Measurements from ENCODE around the gene EXOC3L2. TPM values are rescaled to one million over a fixed set of nuclear protein-coding genes. Genes with fewer than 3 reads are reported as not detected.

EXOC3L2 gene
- total RNA-seq, 2 donors from 2014 or later = not detected

DNA sequence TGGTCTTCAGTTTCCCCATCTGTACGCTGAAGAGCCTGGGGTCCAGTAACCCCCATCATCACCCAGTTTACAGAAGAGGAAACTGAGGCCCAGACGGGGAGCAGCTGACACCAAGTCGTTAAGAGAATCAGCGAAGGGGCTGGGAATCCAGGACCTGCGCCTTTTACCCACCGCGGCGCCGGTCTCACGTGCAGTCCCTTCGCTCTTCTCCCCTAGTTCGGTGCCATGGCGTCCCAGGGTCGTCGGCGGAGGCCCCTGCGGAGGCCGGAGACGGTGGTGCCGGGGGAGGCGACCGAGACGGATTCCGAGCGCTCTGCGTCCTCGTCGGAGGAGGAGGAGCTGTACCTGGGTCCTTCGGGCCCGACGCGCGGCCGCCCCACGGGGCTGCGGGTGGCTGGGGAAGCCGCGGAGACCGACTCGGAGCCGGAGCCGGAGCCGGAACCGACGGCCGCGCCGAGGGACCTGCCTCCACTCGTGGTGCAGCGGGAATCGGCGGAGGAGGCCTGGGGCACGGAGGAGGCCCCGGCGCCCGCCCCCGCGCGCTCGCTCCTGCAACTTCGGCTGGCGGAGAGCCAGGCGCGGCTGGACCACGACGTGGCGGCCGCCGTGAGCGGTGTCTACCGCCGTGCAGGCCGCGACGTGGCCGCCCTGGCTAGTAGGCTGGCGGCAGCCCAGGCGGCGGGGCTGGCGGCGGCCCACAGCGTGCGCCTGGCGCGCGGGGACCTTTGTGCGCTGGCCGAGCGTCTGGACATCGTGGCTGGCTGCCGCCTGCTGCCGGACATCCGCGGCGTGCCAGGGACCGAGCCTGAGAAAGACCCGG, 65.9 kb downstream of the EXOC3L2 start:
- Mint-ChIP-seq H3K27ac (peak overlapping the region; percentile 89 to 96), H3K9me3 (no peaks in the 10 kb centered on the region), H3K36me3 (peaks cover 0 to 5% of the 10 kb centered on the region in 2 donors)
- peak; percentile 52 to 68 for DNase-seq (ENCODE audit: low spot score in 2 of 2)
- no peak for ATAC-seq

DNA sequence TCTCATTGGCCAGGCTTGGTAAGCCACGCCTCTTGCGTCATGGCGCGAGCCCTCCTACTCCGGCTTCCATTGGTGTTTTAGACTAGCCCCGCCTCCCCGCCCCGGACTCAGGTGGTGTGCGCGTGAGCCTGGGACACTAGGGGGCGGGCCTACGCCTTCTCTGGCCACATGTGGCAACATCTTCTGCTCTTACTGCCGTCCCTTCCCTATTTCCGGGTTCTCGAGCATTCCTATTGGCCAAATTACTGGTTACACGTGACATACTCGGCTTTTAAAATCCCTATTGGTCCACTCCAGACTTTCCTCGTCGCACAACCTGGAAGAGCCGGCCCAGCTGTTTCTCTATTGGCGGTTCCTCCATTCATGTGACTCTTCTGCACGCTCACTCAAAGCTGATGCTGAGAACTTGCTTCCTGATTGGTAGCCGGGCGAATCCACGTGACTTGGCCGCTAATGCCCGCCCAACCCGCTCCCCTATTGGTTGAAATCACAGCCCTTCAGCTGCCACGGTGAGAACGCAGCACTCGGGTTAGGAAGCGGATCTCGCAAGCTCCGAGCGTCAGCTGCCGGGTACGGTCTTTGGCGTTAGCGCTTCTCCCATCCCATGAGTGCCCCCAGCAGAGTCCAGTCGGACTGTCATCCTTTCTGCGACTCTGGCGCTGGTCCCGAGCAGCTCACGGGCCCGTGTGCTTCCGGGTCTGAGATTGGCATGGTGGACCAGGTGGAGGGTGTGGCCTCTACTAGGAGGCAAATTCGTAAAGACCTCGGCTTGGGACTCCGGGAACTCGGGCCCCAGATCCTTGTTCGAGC, 66.7 kb downstream of the EXOC3L2 start, which contains the start of gene BLOC1S3:
BLOC1S3 (plus strand) TSS at position 523 of the 810 bp plus-strand sequence. CDS start 513 bp downstream, outside the sequence.
- DNase-seq (ENCODE audit: low spot score in 2 of 2) (peak; percentile 99 to 100), ATAC-seq (peak; percentile 87 to 90)
- Mint-ChIP-seq H3K36me3 (peaks cover 0 to 5% of the 10 kb centered on the region in 2 donors), H3K9me3 (no peaks in the 10 kb centered on the region), H3K27ac (peak within 1 kb of the TSS; percentile 89 to 96)

GRCh38 chr19:45177817-45178261, 67.4 kb downstream of the EXOC3L2 start, which contains the start of gene TRAPPC6A:
TSS of gene TRAPPC6A (minus strand) at chr19:45178237. CDS start at chr19:45178218, 19 bp downstream.
- peak within 1 kb of the TSS; percentile 89 to 96 for H3K27ac Mint-ChIP-seq
- DNase-seq (ENCODE audit: low spot score in 2 of 2) (no peak), ATAC-seq (peak in 1 of 2 donors; percentile 0)
- peaks cover 0 to 5% of the 10 kb centered on the region in 2 donors for H3K36me3 Mint-ChIP-seq
- no peaks in the 10 kb centered on the region for H3K9me3 Mint-ChIP-seq

GRCh38 chr19:45175515-45176345, 69.5 kb downstream of the EXOC3L2 start:
- DNase-seq (ENCODE audit: low spot score in 2 of 2) = no peak
- Mint-ChIP-seq H3K27ac (peak overlapping the region; percentile 6 to 19), H3K9me3 (no peaks in the 10 kb centered on the region), H3K36me3 (no peaks in the 10 kb centered on the region)
- no peak for ATAC-seq

DNA sequence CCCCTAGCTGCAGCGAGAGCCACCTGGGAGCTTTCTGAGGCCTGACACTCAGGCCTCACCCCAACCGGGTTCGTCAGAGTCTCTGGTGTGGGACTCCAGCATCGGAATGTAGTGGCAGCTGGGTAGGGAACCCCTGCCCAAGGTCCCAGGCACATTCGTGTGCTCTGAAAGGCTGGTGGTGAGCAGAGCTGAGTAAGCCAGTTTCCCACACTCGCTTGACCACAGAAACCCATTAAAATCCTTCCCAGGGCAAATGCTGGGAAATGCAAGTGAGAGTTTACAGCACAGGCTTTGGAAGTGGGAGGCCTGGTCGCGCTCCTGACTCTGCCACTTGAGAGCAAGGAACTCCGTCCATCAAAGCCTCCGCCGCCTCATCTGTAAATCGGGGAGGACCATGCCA, 71.4 kb downstream of the EXOC3L2 start:
- ATAC-seq = no peak
- H3K9me3 Mint-ChIP-seq = no peaks in the 10 kb centered on the region
- no peaks in the 10 kb centered on the region for H3K36me3 Mint-ChIP-seq
- peak overlapping the region; percentile 91 to 94 for H3K27ac Mint-ChIP-seq
- DNase-seq (ENCODE audit: low spot score in 2 of 2) = no peak

DNA sequence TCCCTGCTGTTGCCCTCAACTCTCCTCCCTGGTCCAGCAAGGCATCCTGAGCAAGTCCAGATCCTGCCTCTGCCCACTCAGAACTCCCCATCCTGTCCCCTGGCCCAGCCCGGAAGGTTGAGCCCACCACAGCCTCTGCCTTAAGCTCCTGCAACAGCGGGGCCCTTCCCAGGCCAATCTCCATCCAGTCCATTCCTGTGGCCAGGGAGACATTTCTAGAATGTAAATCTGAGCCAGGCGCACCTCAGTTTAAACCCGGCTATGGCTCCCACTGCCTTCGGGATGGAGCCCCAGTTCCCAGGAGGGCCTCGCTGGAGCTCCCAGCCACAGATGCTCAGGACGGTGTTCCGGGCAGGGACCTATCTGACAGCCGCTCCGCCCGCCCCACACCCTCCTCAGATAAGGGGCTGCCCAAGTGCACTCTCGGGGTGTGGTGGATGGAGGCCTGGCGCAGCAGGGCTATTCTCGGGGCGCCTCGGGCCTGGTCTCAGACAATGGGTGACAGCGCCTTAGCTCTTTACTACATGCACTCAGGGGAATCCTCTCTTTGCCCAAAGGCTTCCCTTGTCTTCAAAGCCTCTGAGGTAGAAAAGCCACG, 72.5 kb downstream of the EXOC3L2 start:
- DNase-seq (ENCODE audit: low spot score in 2 of 2) (no peak), ATAC-seq (no peak)
- no peaks in the 10 kb centered on the region for H3K36me3 Mint-ChIP-seq
- H3K9me3 Mint-ChIP-seq = no peaks in the 10 kb centered on the region
- H3K27ac Mint-ChIP-seq = peak overlapping the region; percentile 86 to 91

DNA sequence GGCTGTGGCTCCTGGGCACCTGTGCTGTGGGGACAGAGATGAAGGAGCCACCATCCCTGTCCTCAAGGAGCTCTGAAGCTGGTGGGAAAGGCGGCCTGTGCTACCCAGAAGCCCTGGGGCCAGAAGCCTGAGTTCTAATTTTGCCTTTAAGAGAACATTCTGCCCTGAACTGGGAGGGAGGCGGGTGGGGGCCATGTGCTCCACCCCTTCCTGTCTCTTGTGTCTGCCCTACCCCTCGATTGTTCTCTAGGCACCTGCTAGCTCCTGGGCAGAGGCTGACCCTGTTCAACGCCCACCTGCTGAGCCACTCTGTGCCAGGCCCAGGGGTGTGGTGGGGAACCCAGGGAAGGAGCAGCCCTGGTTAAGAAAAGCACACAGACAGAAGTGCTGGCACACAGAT, 73.0 kb downstream of the EXOC3L2 start:
- DNase-seq (ENCODE audit: low spot score in 2 of 2) (no peak), ATAC-seq (peak; percentile 29 to 36)
- no peaks in the 10 kb centered on the region for H3K9me3 Mint-ChIP-seq
- no peaks in the 10 kb centered on the region for H3K36me3 Mint-ChIP-seq
- H3K27ac Mint-ChIP-seq = peak overlapping the region; percentile 55 to 91

- Mint-ChIP-seq H3K36me3 (no peaks in the 10 kb centered on the region), H3K27ac (peak overlapping the region; percentile 91 to 98), H3K9me3 (no peaks in the 10 kb centered on the region)
- ATAC-seq (peak; percentile 72 to 88), DNase-seq (ENCODE audit: low spot score in 2 of 2) (no peak)
Observed at GRCh38 chr19:45171211-45171623, 74.0 kb downstream of the EXOC3L2 start.

GRCh38 chr19:45170146-45171106, 74.8 kb downstream of the EXOC3L2 start:
- DNase-seq (ENCODE audit: low spot score in 2 of 2) (no peak), ATAC-seq (no peak)
- Mint-ChIP-seq H3K9me3 (no peaks in the 10 kb centered on the region), H3K36me3 (no peaks in the 10 kb centered on the region), H3K27ac (peak overlapping the region; percentile 91 to 98)

GRCh38 chr19:45169602-45170001, 75.6 kb downstream of the EXOC3L2 start:
- no peaks in the 10 kb centered on the region for H3K36me3 Mint-ChIP-seq
- H3K9me3 Mint-ChIP-seq = no peaks in the 10 kb centered on the region
- DNase-seq (ENCODE audit: low spot score in 2 of 2) (no peak), ATAC-seq (no peak)
- H3K27ac Mint-ChIP-seq = no peak overlapping the region

GRCh38 chr19:45168767-45169351, 76.3 kb downstream of the EXOC3L2 start:
- Mint-ChIP-seq H3K9me3 (no peaks in the 10 kb centered on the region), H3K36me3 (no peaks in the 10 kb centered on the region), H3K27ac (no peak overlapping the region)
- DNase-seq (ENCODE audit: low spot score in 2 of 2) = no peak
- ATAC-seq = no peak

DNA sequence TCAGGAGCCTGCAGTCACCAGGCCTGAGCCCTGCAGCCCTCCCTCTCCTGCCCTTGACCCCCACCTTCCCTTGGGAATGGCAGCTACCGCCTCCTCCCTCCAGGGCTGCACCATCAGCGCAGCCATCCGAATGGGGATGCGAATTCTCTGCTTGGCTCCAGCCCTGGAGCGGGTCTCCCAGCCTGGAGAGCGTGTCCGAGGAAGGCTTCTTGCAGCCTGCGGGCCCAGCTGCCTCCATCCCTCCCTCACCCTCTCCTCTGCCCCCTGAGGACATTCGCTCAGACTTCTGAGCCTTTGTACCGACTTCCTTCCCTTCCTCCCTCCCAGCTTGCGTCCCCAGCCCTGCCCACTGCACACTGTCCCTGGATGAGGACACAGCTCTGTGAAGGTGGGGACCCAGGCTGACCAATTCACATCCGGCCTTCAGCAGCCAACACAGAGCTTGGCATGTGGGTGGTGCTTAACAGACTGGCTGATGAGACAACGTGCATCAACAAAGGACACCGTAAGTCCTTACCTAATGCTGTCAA, 78.4 kb downstream of the EXOC3L2 start:
- no peak overlapping the region for H3K27ac Mint-ChIP-seq
- DNase-seq (ENCODE audit: low spot score in 2 of 2) = no peak

DNA sequence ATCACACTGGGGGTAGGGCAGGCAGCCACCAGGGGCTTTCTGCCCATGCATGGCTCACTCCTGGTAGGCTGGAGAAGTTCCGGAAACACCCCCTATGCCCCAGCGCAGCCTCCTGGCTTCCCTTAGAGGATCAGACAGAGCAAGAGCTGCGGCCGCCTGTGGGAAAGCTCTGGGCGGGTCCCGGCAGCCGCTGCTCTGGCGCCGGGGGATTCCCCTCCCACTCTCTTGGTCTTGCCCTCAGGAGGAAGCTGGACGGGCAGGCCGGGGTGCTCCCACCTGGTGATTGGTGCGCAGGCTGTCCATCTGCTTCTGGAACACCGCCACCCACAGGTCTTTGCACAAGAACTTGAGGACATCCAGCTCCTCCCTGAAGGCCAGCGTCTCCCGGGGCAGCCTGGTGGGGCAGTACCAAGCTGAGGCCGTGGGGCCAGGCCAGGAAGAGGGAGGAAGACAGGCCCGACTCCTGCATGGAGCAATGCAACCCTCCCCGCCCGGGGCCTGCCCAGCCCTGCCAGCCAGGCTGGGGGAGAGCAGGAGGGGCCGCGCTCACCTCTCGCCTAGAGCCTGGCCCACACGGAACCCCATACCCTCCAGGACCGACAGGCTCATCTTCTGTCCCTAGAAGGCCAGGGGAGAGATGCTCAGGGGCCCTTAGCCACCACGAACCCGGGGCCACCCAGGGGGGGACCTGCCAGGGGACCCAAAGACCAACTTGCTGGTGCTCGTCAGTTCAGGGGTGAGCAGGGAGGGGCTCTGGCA, 80.5 kb downstream of the EXOC3L2 start:
- DNase-seq (ENCODE audit: low spot score in 2 of 2) (peak; percentile 37 to 87), ATAC-seq (peak; percentile 71 to 91)
- no peaks in the 10 kb centered on the region for H3K9me3 Mint-ChIP-seq
- H3K27ac Mint-ChIP-seq = peak overlapping the region in 1 of 2 donors; percentile 69
- H3K36me3 Mint-ChIP-seq = no peaks in the 10 kb centered on the region

More for the DNA sequence above, 78.4 kb downstream of the EXOC3L2 start:
- Mint-ChIP-seq H3K9me3 (no peaks in the 10 kb centered on the region), H3K36me3 (no peaks in the 10 kb centered on the region)
- ATAC-seq = no peak
